HEK293 (cell line): ENCODE data around the gene DCLK3.

Experiments used
- WT1 ChIP-seq: fragments of 450-650 bp; formaldehyde crosslinking; IDR thresholded peaks from 2 replicates; pipeline ENCODE4 v1.5.1; 2016; ENCODE audit warnings: missing biosample characterization, missing genetic modification characterization
- ZNF776 ChIP-seq: fragments of 450-650 bp; formaldehyde crosslinking; IDR thresholded peaks from 2 replicates; pipeline ENCODE4 v1.5.0; 2017; ENCODE audit warnings: missing biosample characterization, missing genetic modification characterization, borderline replicate concordance
- TF ChIP-seq, protein P1 (sequence below): fragments of 450-650 bp; formaldehyde crosslinking; IDR thresholded peaks from 2 replicates; pipeline ENCODE4 v1.5.1; 2016; ENCODE audit warnings: missing biosample characterization, missing genetic modification characterization
- TF ChIP-seq, protein P2 (sequence below): fragments of 450-650 bp; formaldehyde crosslinking; IDR thresholded peaks from 2 replicates; pipeline ENCODE4 v1.5.1; 2016; ENCODE audit warnings: missing biosample characterization, missing genetic modification characterization
- TF ChIP-seq, protein P3 (sequence below): fragments of 450-650 bp; formaldehyde crosslinking; IDR thresholded peaks from 2 replicates; pipeline ENCODE4 v1.5.1; 2016; ENCODE audit warnings: missing biosample characterization, missing genetic modification characterization, borderline replicate concordance

DNA sequence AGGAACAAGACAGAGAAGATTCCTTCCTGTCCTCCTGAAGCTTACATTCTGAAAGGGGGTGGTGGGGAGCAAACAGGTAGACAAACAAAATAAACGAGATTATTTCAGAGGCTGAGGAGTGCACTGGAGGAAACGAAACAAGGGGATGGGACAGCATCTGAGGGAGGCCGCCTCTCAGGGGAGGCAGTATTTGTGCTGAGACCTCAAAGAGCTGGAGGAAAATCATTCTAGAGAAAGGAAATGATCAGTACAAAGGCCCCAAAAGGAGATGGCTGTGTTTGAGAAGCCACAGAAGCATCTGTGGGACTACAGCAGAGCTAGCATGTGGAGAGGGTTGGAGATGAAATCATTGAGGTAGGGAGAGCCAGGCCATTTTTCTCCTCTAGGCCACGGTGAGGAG lies 55.1 kb downstream of the DCLK3 start:
- TF ChIP-seq, protein P1, sequence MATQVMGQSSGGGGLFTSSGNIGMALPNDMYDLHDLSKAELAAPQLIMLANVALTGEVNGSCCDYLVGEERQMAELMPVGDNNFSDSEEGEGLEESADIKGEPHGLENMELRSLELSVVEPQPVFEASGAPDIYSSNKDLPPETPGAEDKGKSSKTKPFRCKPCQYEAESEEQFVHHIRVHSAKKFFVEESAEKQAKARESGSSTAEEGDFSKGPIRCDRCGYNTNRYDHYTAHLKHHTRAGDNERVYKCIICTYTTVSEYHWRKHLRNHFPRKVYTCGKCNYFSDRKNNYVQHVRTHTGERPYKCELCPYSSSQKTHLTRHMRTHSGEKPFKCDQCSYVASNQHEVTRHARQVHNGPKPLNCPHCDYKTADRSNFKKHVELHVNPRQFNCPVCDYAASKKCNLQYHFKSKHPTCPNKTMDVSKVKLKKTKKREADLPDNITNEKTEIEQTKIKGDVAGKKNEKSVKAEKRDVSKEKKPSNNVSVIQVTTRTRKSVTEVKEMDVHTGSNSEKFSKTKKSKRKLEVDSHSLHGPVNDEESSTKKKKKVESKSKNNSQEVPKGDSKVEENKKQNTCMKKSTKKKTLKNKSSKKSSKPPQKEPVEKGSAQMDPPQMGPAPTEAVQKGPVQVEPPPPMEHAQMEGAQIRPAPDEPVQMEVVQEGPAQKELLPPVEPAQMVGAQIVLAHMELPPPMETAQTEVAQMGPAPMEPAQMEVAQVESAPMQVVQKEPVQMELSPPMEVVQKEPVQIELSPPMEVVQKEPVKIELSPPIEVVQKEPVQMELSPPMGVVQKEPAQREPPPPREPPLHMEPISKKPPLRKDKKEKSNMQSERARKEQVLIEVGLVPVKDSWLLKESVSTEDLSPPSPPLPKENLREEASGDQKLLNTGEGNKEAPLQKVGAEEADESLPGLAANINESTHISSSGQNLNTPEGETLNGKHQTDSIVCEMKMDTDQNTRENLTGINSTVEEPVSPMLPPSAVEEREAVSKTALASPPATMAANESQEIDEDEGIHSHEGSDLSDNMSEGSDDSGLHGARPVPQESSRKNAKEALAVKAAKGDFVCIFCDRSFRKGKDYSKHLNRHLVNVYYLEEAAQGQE (tag by site-specific recombination): no peak
- TF ChIP-seq, protein P2, sequence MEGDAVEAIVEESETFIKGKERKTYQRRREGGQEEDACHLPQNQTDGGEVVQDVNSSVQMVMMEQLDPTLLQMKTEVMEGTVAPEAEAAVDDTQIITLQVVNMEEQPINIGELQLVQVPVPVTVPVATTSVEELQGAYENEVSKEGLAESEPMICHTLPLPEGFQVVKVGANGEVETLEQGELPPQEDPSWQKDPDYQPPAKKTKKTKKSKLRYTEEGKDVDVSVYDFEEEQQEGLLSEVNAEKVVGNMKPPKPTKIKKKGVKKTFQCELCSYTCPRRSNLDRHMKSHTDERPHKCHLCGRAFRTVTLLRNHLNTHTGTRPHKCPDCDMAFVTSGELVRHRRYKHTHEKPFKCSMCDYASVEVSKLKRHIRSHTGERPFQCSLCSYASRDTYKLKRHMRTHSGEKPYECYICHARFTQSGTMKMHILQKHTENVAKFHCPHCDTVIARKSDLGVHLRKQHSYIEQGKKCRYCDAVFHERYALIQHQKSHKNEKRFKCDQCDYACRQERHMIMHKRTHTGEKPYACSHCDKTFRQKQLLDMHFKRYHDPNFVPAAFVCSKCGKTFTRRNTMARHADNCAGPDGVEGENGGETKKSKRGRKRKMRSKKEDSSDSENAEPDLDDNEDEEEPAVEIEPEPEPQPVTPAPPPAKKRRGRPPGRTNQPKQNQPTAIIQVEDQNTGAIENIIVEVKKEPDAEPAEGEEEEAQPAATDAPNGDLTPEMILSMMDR: no peak
- TF ChIP-seq, protein P3, sequence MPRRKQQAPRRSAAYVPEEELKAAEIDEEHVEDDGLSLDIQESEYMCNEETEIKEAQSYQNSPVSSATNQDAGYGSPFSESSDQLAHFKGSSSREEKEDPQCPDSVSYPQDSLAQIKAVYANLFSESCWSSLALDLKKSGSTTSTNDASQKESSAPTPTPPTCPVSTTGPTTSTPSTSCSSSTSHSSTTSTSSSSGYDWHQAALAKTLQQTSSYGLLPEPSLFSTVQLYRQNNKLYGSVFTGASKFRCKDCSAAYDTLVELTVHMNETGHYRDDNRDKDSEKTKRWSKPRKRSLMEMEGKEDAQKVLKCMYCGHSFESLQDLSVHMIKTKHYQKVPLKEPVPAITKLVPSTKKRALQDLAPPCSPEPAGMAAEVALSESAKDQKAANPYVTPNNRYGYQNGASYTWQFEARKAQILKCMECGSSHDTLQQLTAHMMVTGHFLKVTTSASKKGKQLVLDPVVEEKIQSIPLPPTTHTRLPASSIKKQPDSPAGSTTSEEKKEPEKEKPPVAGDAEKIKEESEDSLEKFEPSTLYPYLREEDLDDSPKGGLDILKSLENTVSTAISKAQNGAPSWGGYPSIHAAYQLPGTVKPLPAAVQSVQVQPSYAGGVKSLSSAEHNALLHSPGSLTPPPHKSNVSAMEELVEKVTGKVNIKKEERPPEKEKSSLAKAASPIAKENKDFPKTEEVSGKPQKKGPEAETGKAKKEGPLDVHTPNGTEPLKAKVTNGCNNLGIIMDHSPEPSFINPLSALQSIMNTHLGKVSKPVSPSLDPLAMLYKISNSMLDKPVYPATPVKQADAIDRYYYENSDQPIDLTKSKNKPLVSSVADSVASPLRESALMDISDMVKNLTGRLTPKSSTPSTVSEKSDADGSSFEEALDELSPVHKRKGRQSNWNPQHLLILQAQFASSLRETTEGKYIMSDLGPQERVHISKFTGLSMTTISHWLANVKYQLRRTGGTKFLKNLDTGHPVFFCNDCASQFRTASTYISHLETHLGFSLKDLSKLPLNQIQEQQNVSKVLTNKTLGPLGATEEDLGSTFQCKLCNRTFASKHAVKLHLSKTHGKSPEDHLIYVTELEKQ (tag by site-specific recombination): no peak
- TF ChIP-seq WT1 (tag by site-specific recombination) (no peak), ZNF776 (no peak)
